PC-3 (cell line): ENCODE data around the gene WDR90.

Source experiments
- EZH2 ChIP-seq: fragments of 300-600 bp; sonication (generic); IDR thresholded peaks from one replicate; pipeline ENCODE4 v1.6.1; 2017; ENCODE audit warnings: antibody characterized with exemption, mild to moderate bottlenecking, low read length; ENCODE audit not compliant: unreplicated experiment
- TF ChIP-seq, protein P1 (sequence below): fragments of 300-600 bp; sonication (generic); conservative IDR thresholded peaks from 2 replicates; pipeline ENCODE4 v1.5.1; 2017; ENCODE audit warnings: antibody characterized with exemption, low read depth, mild to moderate bottlenecking, low read length

DNA sequence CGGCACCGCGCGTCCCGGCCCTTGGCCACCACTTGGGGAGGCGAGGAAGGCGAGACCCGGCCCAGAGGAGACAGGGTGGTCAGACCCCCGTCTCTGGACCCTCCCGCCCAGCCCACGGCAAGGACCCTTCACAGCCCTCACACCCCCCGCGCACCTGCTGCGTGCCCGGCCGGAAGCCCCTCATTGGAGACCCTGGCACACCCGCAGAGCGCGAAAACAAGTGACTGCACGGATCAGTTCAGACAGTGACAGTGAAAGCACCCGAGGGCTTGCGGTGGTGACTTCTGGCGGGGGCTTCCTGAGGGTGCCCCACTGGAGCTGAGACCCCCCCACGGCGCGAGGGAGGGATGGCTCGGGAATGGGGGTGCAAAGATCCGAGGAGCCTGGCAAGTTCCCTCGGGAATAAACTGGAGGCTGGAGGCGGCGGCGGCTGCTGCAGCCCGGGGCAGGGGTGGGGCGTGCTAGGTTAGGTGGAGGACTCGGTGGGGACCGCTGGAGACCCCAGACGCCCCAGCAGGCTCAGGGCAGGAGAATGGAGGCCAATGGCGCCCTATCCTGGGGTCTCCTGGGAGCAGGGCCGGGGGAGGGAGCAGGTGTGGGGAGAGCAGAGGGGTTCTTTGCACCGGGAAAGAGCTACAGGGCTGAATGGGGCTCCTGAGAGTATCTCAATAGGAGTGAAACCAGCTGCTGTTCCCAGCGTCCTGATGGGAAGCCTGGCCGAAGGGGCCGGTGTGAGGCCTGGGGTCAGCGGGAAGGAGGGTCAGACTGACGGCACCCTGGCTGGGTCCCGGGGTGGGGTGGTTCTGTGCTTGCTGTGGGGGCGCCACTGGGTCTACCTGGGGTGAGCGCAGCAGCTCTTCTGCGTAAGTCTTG lies 57.3 kb downstream of the WDR90 start:
- TF ChIP-seq, protein P1, sequence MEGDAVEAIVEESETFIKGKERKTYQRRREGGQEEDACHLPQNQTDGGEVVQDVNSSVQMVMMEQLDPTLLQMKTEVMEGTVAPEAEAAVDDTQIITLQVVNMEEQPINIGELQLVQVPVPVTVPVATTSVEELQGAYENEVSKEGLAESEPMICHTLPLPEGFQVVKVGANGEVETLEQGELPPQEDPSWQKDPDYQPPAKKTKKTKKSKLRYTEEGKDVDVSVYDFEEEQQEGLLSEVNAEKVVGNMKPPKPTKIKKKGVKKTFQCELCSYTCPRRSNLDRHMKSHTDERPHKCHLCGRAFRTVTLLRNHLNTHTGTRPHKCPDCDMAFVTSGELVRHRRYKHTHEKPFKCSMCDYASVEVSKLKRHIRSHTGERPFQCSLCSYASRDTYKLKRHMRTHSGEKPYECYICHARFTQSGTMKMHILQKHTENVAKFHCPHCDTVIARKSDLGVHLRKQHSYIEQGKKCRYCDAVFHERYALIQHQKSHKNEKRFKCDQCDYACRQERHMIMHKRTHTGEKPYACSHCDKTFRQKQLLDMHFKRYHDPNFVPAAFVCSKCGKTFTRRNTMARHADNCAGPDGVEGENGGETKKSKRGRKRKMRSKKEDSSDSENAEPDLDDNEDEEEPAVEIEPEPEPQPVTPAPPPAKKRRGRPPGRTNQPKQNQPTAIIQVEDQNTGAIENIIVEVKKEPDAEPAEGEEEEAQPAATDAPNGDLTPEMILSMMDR, result no peak
- no peak for TF ChIP-seq EZH2
